GM06990 (cell line): ENCODE results near the gene TBC1D23.

Experiments
- DNase-seq: peaks from one replicate; pipeline ENCODE4 v3.0.0-alpha.2; 2011; ENCODE audit not compliant: insufficient read length; ENCODE audit errors: extremely low read depth
- H3K27me3 ChIP-seq: replicated peaks from 2 replicates; pipeline ENCODE4 v1.6.0; 2011; ENCODE audit warnings: low read length; ENCODE audit not compliant: control insufficient read depth, insufficient read depth
- H3K36me3 ChIP-seq: 2 replicates; pipeline ENCODE4 v1.5.1; 2011; ENCODE audit warnings: low read length; ENCODE audit not compliant: control insufficient read depth, insufficient read depth
- H3K4me3 ChIP-seq: replicated peaks from 2 replicates; pipeline ENCODE4 v1.5.1; 2011; ENCODE audit warnings: low read depth, mild to moderate bottlenecking, control low read depth, low read length
- CTCF ChIP-seq: IDR thresholded peaks from 2 replicates; pipeline ENCODE4 v1.5.1; 2011; ENCODE audit warnings: low read length, control low read depth, mild to moderate bottlenecking, inconsistent platforms; ENCODE audit not compliant: insufficient read depth, poor library complexity, severe bottlenecking

Gene TBC1D23

DNA sequence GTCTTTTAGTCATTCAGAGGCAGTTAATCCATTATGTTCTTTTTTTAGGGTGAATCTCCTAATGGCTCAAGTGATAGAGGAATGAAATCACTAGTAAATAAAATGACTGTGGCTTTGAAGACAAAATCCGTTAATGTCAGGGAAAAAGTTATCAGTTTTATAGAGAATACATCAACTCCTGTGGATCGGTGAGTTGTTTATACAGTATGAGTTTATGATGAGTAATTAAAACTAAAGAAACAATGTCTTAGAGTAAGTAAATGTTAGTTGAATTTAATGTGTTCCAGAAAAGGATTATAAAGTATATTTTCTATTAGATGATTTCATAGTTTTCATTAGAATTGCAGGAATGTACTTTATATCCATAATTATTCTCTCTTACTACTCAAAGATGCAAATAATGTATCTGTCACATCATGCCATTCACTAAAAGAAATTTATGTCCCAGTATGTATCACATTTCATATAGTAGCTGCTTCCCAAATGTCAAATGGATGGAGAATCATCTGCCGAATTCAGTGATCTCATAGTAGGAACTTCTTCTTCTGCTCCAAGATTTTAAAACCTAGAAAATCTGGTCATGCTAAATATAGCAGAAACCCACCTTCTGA is 49.7 kb downstream of the TBC1D23 start:
- Histone ChIP-seq H3K36me3 (no peaks in the 10 kb centered on the region), H3K4me3 (no peak overlapping the region), H3K27me3 (no peaks in the 10 kb centered on the region)
- no peak for DNase-seq
- no peak for TF ChIP-seq CTCF

DNA sequence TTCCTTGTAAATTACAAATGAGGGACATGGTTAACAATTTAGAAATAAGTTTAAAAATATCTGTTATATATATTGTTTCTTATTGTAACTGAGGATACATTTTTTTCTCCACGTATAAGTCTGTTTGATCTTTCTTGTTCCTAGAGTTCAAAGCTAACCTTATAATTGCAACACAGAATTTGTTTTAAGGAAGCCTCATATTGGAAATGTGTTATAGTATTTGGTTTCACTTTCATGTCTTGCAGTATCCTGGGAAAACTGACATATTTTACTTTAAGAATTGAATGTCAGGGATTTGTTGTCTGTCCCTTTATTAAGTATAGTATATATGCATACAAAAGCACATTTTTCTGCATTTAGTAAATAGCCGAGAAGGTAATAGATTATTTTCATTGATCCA is 50.2 kb downstream of the TBC1D23 start:
- no peak for DNase-seq
- Histone ChIP-seq H3K36me3 (no peaks in the 10 kb centered on the region), H3K4me3 (no peak overlapping the region), H3K27me3 (no peaks in the 10 kb centered on the region)
- no peak for TF ChIP-seq CTCF

DNA sequence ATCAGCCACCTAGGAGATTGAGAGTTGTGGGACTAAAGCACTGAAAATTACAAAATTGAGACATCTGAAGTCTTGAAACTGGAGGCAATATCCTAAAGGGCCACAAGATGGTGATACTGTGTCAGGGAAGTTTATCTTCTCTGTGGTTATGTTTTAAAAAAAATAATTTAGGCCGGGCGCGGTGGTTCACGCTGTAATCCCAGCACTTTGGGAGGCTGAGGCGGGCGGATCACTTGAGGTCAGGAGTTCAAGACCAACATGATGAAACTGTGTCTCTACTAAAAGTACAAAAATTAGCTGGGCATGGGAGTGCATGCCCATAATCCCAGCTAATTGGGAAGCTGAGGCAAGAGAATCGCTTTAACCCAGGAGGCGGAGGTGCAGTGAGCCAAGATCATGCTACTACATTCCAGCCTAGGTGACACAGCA is 55.9 kb downstream of the TBC1D23 start:
- Histone ChIP-seq H3K4me3 (no peak overlapping the region), H3K27me3 (no peaks in the 10 kb centered on the region), H3K36me3 (no peaks in the 10 kb centered on the region)
- DNase-seq = peak; percentile 19
- TF ChIP-seq CTCF = peak; percentile 48

DNA sequence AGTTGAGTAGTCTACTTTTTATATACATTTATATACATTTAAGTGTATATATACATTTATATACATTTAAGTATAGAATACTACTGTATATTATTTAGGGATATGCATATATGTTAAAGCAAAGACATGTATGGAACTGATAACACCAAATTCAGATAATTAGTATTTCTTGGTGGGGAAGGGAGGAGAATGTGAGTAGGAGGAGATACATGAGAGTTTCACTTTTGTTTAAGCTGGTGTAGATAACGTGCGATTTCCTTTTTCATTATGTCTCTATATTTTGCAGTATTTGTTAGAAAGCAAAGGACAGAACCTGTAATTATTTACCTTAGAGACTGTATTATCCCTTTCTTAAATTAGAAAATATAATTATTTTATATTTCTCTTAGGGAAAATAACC is 57.1 kb downstream of the TBC1D23 start:
- no peaks in the 10 kb centered on the region for H3K36me3 ChIP-seq
- no peak overlapping the region for H3K4me3 ChIP-seq
- TF ChIP-seq CTCF = no peak
- no peaks in the 10 kb centered on the region for H3K27me3 ChIP-seq
- no peak for DNase-seq

DNA sequence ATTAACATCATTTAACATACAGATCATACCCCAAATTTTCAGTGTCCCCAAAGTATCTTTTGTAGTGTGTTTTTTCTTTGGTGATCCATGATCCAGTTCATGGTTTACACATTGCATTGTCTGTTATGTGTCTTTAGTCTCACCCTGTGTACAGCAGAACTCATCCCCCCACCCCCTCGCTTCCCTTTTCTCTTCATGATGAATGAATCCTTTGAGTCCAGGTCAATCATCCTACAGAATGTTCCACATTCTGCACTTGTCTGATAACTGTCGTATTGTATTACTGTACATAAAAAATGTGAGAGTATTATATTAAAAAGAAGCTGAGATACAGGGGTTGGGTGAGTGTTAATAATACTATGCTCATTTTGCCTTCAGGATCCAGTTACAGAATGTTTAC is 59.2 kb downstream of the TBC1D23 start:
- Histone ChIP-seq H3K36me3 (no peaks in the 10 kb centered on the region), H3K27me3 (no peaks in the 10 kb centered on the region), H3K4me3 (no peak overlapping the region)
- no peak for TF ChIP-seq CTCF
- no peak for DNase-seq

GRCh38 chr3:100324044-100324443 is 63.3 kb downstream of the TBC1D23 start:
- no peak for TF ChIP-seq CTCF
- Histone ChIP-seq H3K36me3 (no peaks in the 10 kb centered on the region), H3K27me3 (no peaks in the 10 kb centered on the region), H3K4me3 (no peak overlapping the region)
- DNase-seq = no peak
